Keratinocyte (primary cell): ENCODE results near the gene PLA2G10. TPM values are rescaled to one million over a fixed set of nuclear protein-coding genes. Genes with fewer than 3 reads are reported as not detected.

Source experiments
- DNase-seq: peaks from one replicate; pipeline ENCODE4 v3.0.0-alpha.2; 2011; ENCODE audit warnings: low read depth, missing footprints, low spot score
- FAIRE-seq: peaks from 2 replicates; lab custom pipeline; 2011; peaks lifted over from hg19 to GRCh38; lab: Jason Lieb, UNC
- H2AFZ ChIP-seq: 2 replicates; pipeline ENCODE4 v1.6.0; 2012; ENCODE audit warnings: low read length, control low read depth, inconsistent platforms; ENCODE audit not compliant: control insufficient read depth
- H3K27ac ChIP-seq: 2 replicates; pipeline ENCODE4 v1.5.1; 2011; ENCODE audit warnings: low read length; ENCODE audit not compliant: control insufficient read depth, insufficient read depth
- H3K27me3 ChIP-seq: 3 replicates; pipeline ENCODE4 v1.6.0; 2011; ENCODE audit warnings: low read length; ENCODE audit not compliant: control insufficient read depth, insufficient read depth; ENCODE audit errors: extremely low read depth
- H3K36me3 ChIP-seq, 2 experiments: 2 replicates in 1 of 2; 3 replicates in 1 of 2; pipeline ENCODE4 v1.5.1; 2011; ENCODE audit warnings: low read length in 2 of 2, mild to moderate bottlenecking in 1 of 2; ENCODE audit not compliant: control insufficient read depth in 2 of 2, insufficient read depth in 2 of 2; ENCODE audit errors: extremely low read depth in 1 of 2
- H3K4me1 ChIP-seq: 3 replicates; pipeline ENCODE4 v1.5.1; 2011; ENCODE audit warnings: low read length; ENCODE audit not compliant: control insufficient read depth, insufficient read depth; ENCODE audit errors: extremely low read depth
- H3K4me2 ChIP-seq: 3 replicates; pipeline ENCODE4 v1.6.0; 2011; ENCODE audit warnings: low read depth, low read length; ENCODE audit not compliant: control insufficient read depth, insufficient read depth; ENCODE audit errors: extremely low read depth
- H3K4me3 ChIP-seq, 3 experiments: fragments of 200-600 bp in 1 of 3; sonication (generic) in 1 of 3; 2 replicates in 2 of 3; 3 replicates in 1 of 3; pipeline ENCODE4 v1.5.1; 2011 to 2016; ENCODE audit warnings: low read length in 3 of 3, mild to moderate bottlenecking in 3 of 3, control low read depth in 2 of 3, inconsistent platforms in 1 of 3, low read depth in 1 of 3, mixed read lengths in 1 of 3, mixed run types in 1 of 3, moderate library complexity in 1 of 3; ENCODE audit not compliant: control insufficient read depth in 2 of 3, insufficient read depth in 2 of 3; ENCODE audit errors: extremely low read depth in 1 of 3
- H3K79me2 ChIP-seq: 2 replicates; pipeline ENCODE4 v1.6.0; 2012; ENCODE audit warnings: low read length; ENCODE audit not compliant: control insufficient read depth, insufficient read depth
- H3K9ac ChIP-seq: 3 replicates; pipeline ENCODE4 v1.6.0; 2011; ENCODE audit warnings: low read length; ENCODE audit not compliant: control insufficient read depth, insufficient read depth; ENCODE audit errors: extremely low read depth
- H3K9me1 ChIP-seq: 3 replicates; pipeline ENCODE4 v1.6.0; 2011; ENCODE audit warnings: low read length; ENCODE audit not compliant: control insufficient read depth, insufficient read depth; ENCODE audit errors: extremely low read depth
- H3K9me3 ChIP-seq: 2 replicates; pipeline ENCODE4 v1.5.1; 2012; ENCODE audit warnings: low read depth, low read length; ENCODE audit not compliant: control insufficient read depth
- H4K20me1 ChIP-seq: 3 replicates; pipeline ENCODE4 v1.6.0; 2011; ENCODE audit warnings: low read length; ENCODE audit not compliant: control insufficient read depth, insufficient read depth; ENCODE audit errors: extremely low read depth
- CTCF ChIP-seq, 3 experiments: IDR thresholded peaks in 1 of 3; conservative IDR thresholded peaks in 1 of 3; optimal IDR thresholded peaks in 1 of 3; 2 replicates in 2 of 3; 3 replicates in 1 of 3; pipeline versions ENCODE3 to v1.5.1; 2011; ENCODE audit warnings: low read length in 3 of 3, mild to moderate bottlenecking in 3 of 3, moderate library complexity in 2 of 3, control low read depth in 1 of 3, inconsistent platforms in 1 of 3; ENCODE audit not compliant: insufficient read depth in 2 of 3; ENCODE audit errors: extremely low read depth in 1 of 3
- EZH2 ChIP-seq: IDR thresholded peaks from one replicate; pipeline ENCODE4 v1.6.1; 2012; ENCODE audit warnings: inconsistent platforms, mild to moderate bottlenecking, low read length, moderate library complexity
- dilution Hi-C: fragments of 300-500 bp; cut with MboI; formaldehyde crosslinking; loops from one replicate; pipeline ENCODE4 v1.7.0; 2020; ENCODE audit warnings: low sequenced_read_pairs; ENCODE audit not compliant: extremely low pct_ligation_motif_present
- polyA plus RNA-seq, 5 experiments: library from polyadenylated mRNA; depleted of rRNA in 3 of 5; stranded (reverse) in 3 of 5; stranded (forward) in 1 of 5; unstranded in 1 of 5; fragments of >200 nt; gene quantifications; 1 replicate in 1 of 5; 2 replicates in 3 of 5; 3 replicates in 1 of 5; pipeline versions ENCODE4 v1.2.1 to v1.2.3, GENCODE V29; 2011 to 2012; ENCODE audit warnings: missing spikeins in 2 of 5, low read depth in 1 of 5, low replicate concordance in 1 of 5

PLA2G10 gene
- polyA plus RNA-seq, 1 donor (not counting 4 experiments of a cell fraction or from before 2014, with no cell fraction given) = 1.0 TPM

- Histone ChIP-seq H4K20me1 (no peaks in the 10 kb centered on the region), H3K27me3 (no peaks in the 10 kb centered on the region), H3K4me2 (no peak overlapping the region), H3K79me2 (no peaks in the 10 kb centered on the region), H3K27ac (no peak overlapping the region), H3K9me3 (no peaks in the 10 kb centered on the region), H3K36me3 (peaks cover 19 to 27% of the 10 kb centered on the region in 2 experiments), H3K9me1 (no peaks in the 10 kb centered on the region), H2AFZ (no peak overlapping the region), H3K4me3 (no peak overlapping the region), H3K9ac (no peak overlapping the region), H3K4me1 (no peaks in the 10 kb centered on the region)
- DNase-seq (no peak), FAIRE-seq (no peak)
- dilution Hi-C loops = no loop called here
- TF ChIP-seq EZH2 (no peak), CTCF (optimal IDR thresholded peaks at IDR 0.05 in 1 of 3, IDR thresholded peaks at IDR 0.05 in 1 of 3, conservative IDR thresholded peaks at IDR 0.05 in 1 of 3; ENCODE audit: extremely low read depth in 1 of 3, insufficient read depth in 2 of 3, low read length in 3 of 3) (peak in 1 of 3 experiments; percentile 9)
These were observed 24.3 kb downstream of the PLA2G10 start for GRCh38 chr16:14669776-14670175.

GRCh38 chr16:14668556-14669223 is 25.4 kb downstream of the PLA2G10 start:
- Histone ChIP-seq H3K4me2 (no peak overlapping the region), H3K9ac (no peak overlapping the region), H4K20me1 (no peaks in the 10 kb centered on the region), H3K9me3 (no peaks in the 10 kb centered on the region), H3K27me3 (no peaks in the 10 kb centered on the region), H3K4me3 (no peak overlapping the region), H3K79me2 (no peaks in the 10 kb centered on the region), H3K27ac (no peak overlapping the region), H3K4me1 (no peaks in the 10 kb centered on the region), H2AFZ (no peak overlapping the region), H3K9me1 (no peaks in the 10 kb centered on the region), H3K36me3 (peaks cover 20 to 34% of the 10 kb centered on the region in 2 experiments)
- dilution Hi-C loops = no loop called here
- FAIRE-seq (no peak), DNase-seq (no peak)
- TF ChIP-seq EZH2 = no peak
- no peak for TF ChIP-seq CTCF (optimal IDR thresholded peaks at IDR 0.05 in 1 of 3, IDR thresholded peaks at IDR 0.05 in 1 of 3, conservative IDR thresholded peaks at IDR 0.05 in 1 of 3; ENCODE audit: extremely low read depth in 1 of 3, insufficient read depth in 2 of 3, low read length in 3 of 3)
